BLaER1 (cell line): ENCODE results near the gene ADGRE3.

Experiments
- H3K27ac ChIP-seq: shearing (Covaris generic); formaldehyde crosslinking; 2 replicates; pipeline ENCODE4 v1.8.1; 2022
- H3K27me3 ChIP-seq: shearing (Covaris generic); formaldehyde crosslinking; 2 replicates; pipeline ENCODE4 v1.8.1; 2022
- H3K36me3 ChIP-seq: shearing (Covaris generic); formaldehyde crosslinking; 2 replicates; pipeline ENCODE4 v1.8.1; 2022
- H3K4me1 ChIP-seq: shearing (Covaris generic); formaldehyde crosslinking; 2 replicates; pipeline ENCODE4 v1.8.1; 2022
- H3K4me2 ChIP-seq: shearing (Covaris generic); formaldehyde crosslinking; 2 replicates; pipeline ENCODE4 v1.8.1; 2022
- H3K4me3 ChIP-seq: shearing (Covaris generic); formaldehyde crosslinking; 2 replicates; pipeline ENCODE4 v1.8.1; 2022
- H3K9ac ChIP-seq: shearing (Covaris generic); formaldehyde crosslinking; 2 replicates; pipeline ENCODE4 v1.8.1; 2022
- H3K9me3 ChIP-seq: shearing (Covaris generic); formaldehyde crosslinking; 2 replicates; pipeline ENCODE4 v1.8.1; 2022
- H4K20me1 ChIP-seq: shearing (Covaris generic); formaldehyde crosslinking; 2 replicates; pipeline ENCODE4 v1.8.1; 2022
- Cebpa-rat ChIP-seq: shearing (Covaris generic); IDR thresholded peaks from 2 replicates; pipeline ENCODE4 v1.8.1; 2022

ADGRE3 gene

DNA sequence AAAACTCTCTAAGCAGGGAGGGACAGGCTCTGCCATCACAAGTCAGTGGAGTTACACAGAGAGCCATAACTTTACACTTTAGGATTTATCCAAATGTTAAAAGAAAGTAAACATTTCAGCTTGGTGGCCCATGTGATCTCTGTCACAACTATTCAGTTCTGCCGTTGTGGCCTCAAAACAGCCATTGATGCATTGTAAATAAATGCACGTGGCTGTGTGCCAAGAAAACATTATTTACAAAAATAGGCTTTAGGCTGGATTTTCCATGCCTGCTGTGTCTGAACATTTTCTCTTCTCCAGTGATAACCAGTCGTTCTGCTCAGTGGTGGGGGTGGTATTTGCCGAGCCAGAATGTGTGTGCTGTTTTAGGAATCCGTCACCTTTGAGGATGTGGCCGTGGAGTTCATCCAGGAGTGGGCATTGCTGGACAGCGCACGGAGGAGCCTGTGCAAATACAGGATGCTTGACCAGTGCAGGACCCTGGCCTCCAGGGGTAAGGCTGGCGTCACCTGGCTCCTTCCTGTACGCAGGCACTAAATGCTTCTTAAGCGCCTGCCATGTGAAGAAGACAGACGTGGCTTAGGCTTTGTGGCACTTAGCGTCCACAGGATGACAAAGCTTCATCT is 20.1 kb upstream of the ADGRE3 start:
- H3K4me3 ChIP-seq = no peak overlapping the region
- H4K20me1 ChIP-seq = no peaks in the 10 kb centered on the region
- H3K9ac ChIP-seq = no peak overlapping the region
- peaks cover 11% of the 10 kb centered on the region; the same call in 1 of the 2 replicates for H3K4me1 ChIP-seq
- no peak for TF ChIP-seq Cebpa-rat
- peaks cover 55% of the 10 kb centered on the region for H3K36me3 ChIP-seq
- no peak overlapping the region for H3K27ac ChIP-seq
- no peak overlapping the region for H3K4me2 ChIP-seq
- H3K9me3 ChIP-seq = no peaks in the 10 kb centered on the region
- H3K27me3 ChIP-seq = no peaks in the 10 kb centered on the region

DNA sequence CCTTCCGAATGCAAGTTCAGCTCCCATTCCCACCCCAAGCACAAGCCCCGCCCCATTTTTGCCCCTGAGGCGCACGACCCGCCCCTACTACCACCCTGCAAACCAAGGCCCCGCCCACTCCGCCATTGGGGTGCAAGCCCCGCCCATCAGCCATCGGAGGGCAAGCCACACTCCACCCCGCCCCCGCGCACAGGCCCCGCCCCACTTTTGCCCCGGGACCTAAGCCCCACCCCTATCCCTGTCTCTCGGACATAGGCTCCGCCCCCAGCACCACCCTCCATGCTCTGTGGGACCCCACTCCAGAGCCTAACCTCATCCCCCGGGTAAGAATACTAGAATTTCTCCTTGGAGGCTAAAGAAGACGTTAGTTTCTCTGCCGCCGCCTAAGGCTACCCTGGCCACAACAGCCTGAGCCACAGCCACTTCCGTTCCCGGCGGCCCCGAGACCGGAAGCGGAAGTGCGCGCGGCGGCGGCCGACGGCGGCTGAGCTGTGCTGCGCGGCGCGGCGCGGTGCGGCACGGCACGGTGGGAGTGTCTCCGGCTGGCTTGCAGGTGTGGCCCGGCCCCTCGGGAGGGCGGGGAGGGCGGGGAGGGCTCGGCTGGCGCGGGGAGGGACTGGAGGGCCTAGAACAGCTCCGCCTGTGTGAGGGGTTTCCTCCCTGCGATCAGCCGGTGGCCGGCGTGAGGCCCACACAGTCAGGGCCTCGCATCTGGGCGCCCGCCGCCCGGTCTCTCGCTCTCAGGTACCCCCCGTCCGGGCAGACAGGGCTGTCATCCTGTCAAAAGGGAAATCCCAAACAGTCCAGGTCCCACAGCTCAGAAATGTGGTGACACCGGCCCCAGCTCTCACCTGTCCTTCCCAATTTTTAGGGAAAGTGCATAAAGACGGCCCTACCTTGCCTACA is 15.2 kb upstream of the ADGRE3 start, which contains the start of gene ZNF333:
Gene ZNF333, plus strand, starts transcription at position 451 of the 906 bp plus-strand sequence. CDS start 3,444 bp downstream, outside the sequence.
- Histone ChIP-seq H3K36me3 (peaks cover 13% of the 10 kb centered on the region), H3K9me3 (no peaks in the 10 kb centered on the region), H3K4me3 (peak within 1 kb of the TSS; percentile 81), H3K9ac (peak within 1 kb of the TSS; percentile 89), H3K27me3 (no peaks in the 10 kb centered on the region), H4K20me1 (no peaks in the 10 kb centered on the region), H3K4me1 (peaks cover 27% of the 10 kb centered on the region), H3K4me2 (peak within 1 kb of the TSS; percentile 92), H3K27ac (peak within 1 kb of the TSS; percentile 96)
- no peak for TF ChIP-seq Cebpa-rat

DNA sequence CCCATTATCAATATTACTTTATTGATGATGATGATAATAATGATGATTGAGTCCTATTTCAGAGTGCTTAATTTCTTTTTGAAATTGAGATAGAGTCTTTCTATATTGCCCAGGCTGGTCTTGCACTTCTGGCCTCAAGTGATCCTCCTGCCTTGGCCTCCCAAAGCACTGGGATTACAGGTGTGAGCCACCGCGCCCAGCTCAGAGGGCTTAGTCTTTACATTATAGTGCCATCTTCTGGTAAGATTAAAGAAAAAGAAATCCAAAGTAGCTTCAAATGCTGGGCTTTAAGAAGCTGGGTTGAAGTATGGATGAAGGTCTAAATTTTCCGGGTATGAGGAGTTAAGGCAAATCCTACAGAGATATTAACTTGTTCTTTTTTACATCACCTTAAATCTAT is 11.8 kb upstream of the ADGRE3 start:
- no peak overlapping the region for H3K9ac ChIP-seq
- H3K4me1 ChIP-seq = peaks cover 34% of the 10 kb centered on the region
- H3K27me3 ChIP-seq = no peaks in the 10 kb centered on the region
- H3K27ac ChIP-seq = no peak overlapping the region
- H4K20me1 ChIP-seq = no peaks in the 10 kb centered on the region
- no peak for TF ChIP-seq Cebpa-rat
- H3K36me3 ChIP-seq = no peaks in the 10 kb centered on the region
- H3K4me2 ChIP-seq = no peak overlapping the region
- H3K4me3 ChIP-seq = no peak overlapping the region
- H3K9me3 ChIP-seq = no peaks in the 10 kb centered on the region

DNA sequence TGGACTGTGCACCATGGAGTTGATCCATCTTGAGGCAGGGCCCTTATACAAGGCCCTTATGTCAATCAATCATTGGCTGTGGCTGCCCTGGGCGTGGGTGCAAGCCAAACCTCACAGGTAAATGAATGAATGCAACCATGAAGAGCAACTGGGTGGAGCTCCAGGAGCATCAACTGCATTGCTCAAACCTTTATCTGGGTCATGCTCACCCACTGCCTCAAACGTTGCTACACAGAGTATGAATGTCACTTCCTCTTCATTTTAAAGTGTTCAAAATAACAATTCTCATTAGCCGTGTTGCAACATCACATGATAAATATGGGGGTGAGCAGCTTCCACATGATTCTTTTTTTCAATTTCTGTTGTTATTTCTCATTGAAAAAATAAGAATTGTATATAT is 8.8 kb upstream of the ADGRE3 start:
- peaks cover 13% of the 10 kb centered on the region for H3K4me1 ChIP-seq
- H3K4me2 ChIP-seq = 0 out of 2 replicates have a peak overlapping the region, but pooled peaks have one; percentile 34
- no peaks in the 10 kb centered on the region for H3K27me3 ChIP-seq
- no peak overlapping the region for H3K4me3 ChIP-seq
- TF ChIP-seq Cebpa-rat = no peak
- no peaks in the 10 kb centered on the region for H3K36me3 ChIP-seq
- H3K9ac ChIP-seq = no peak overlapping the region
- H3K27ac ChIP-seq = no peak overlapping the region
- H4K20me1 ChIP-seq = no peaks in the 10 kb centered on the region
- H3K9me3 ChIP-seq = no peaks in the 10 kb centered on the region

DNA sequence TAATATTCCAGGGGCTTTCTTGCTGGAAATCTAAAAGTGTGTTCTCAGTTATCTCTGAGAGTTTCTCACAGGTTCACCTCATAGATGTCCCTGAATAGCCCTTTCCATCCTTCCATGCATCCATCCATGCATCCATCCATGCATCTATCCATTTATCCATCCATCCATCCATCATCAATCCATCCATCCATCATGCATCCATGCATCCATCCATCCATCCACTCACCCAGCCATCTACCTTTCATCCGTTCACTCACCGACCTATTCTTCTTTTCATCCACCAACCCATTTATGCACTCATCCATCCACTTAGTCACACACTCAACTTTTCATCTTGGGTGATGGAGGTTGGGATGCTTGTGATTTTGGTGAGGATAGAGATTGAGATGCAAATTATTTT is 7.4 kb upstream of the ADGRE3 start:
- Histone ChIP-seq H4K20me1 (no peaks in the 10 kb centered on the region), H3K4me1 (peaks cover 7% of the 10 kb centered on the region), H3K4me2 (no peak overlapping the region), H3K36me3 (no peaks in the 10 kb centered on the region), H3K27ac (no peak overlapping the region), H3K4me3 (no peak overlapping the region), H3K9ac (no peak overlapping the region), H3K9me3 (no peaks in the 10 kb centered on the region), H3K27me3 (no peaks in the 10 kb centered on the region)
- TF ChIP-seq Cebpa-rat = no peak

DNA sequence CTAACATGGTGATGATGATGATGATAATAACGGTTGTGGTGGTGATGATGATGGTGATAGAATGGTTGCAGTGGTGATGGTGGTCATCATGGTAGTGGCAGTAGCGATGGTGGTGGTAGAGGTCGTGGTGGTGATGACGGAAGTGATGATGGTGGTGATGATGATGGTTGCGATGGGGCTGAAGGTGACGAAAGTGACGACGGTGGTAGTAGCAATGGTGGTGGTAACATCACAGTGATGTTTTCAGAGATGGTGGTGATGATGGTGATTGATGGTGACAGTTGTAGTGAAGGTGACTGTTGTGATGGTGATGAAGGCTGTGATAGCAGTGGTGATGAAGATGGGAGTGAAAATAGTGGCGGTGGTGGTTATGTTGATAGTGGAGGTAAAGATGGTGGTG is 3.6 kb upstream of the ADGRE3 start:
- Histone ChIP-seq H3K27me3 (no peaks in the 10 kb centered on the region), H3K9ac (no peak overlapping the region), H3K4me3 (no peak overlapping the region), H4K20me1 (no peaks in the 10 kb centered on the region), H3K4me1 (peaks cover 9% of the 10 kb centered on the region), H3K4me2 (no peak overlapping the region), H3K27ac (no peak overlapping the region), H3K36me3 (no peaks in the 10 kb centered on the region), H3K9me3 (no peaks in the 10 kb centered on the region)
- TF ChIP-seq Cebpa-rat = no peak

DNA sequence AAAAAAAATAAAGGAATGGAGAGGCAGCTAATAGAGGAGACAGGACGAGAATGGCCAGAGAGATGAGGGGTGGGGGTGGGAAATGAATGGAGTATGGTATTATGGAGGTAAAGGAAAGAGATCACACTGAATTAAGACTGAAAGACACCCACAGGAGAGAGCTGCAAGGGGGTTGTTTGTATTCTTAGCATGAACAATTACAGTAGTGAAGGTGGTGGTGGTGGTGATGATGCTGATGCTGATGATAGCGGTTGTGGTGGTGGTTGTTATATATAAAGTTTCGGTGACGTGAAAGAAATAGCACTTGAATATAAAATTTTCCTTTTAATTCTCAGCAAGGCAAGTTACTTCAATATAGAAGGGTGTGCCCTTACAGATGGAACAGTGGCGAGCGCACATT is 2.8 kb upstream of the ADGRE3 start:
- H4K20me1 ChIP-seq = no peaks in the 10 kb centered on the region
- H3K27ac ChIP-seq = no peak overlapping the region
- no peak for TF ChIP-seq Cebpa-rat
- H3K9me3 ChIP-seq = no peaks in the 10 kb centered on the region
- peaks cover 10% of the 10 kb centered on the region for H3K4me1 ChIP-seq
- H3K4me2 ChIP-seq = no peak overlapping the region
- no peaks in the 10 kb centered on the region for H3K36me3 ChIP-seq
- no peak overlapping the region for H3K4me3 ChIP-seq
- H3K27me3 ChIP-seq = no peaks in the 10 kb centered on the region
- no peak overlapping the region for H3K9ac ChIP-seq

DNA sequence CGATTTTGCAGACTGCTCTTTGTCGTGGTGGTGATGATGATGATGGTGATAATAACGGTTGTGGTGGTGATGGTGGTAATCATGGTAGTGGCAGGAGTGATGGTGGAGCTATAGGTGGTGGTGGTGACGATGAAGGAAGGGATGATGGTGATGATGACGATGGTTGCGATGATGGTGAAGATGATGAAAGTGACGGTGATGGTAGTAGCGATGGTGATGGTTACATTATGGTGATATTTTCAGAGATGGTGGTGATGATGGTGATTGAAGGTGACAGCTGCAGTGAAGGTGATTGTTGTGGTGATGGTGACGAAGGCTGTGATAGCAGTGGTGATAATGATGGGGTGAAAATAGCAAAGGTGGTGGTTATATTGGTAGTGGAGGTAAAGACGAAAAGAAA is 2.1 kb upstream of the ADGRE3 start:
- Histone ChIP-seq H3K27me3 (no peaks in the 10 kb centered on the region), H3K4me1 (peaks cover 16% of the 10 kb centered on the region), H3K9ac (no peak overlapping the region), H3K4me3 (no peak overlapping the region), H3K4me2 (no peak overlapping the region), H3K36me3 (no peaks in the 10 kb centered on the region), H4K20me1 (no peaks in the 10 kb centered on the region), H3K9me3 (no peaks in the 10 kb centered on the region), H3K27ac (no peak overlapping the region)
- TF ChIP-seq Cebpa-rat = no peak

DNA sequence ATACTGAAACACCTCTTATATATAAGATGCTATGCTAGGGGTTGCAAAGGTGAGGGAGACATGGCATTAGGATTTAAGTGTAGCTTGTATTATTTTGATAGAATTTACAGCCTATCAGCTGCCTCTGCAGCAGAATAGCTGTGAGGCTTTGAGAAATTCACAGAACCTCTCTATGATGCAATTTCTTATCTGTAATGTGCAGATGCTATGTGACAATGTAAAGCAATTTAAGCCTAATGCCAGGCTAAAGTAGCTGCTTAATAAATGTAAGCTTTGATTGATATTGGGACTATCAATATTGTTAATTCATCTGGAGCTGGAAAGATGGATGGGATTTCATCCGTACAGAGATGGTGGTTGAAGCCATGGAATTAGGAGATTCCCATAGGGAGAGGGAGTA is 1.6 kb downstream of the ADGRE3 start:
- H3K27ac ChIP-seq = no peak overlapping the region
- peaks cover 16% of the 10 kb centered on the region for H3K4me1 ChIP-seq
- no peak overlapping the region for H3K4me2 ChIP-seq
- H3K27me3 ChIP-seq = no peaks in the 10 kb centered on the region
- no peaks in the 10 kb centered on the region for H4K20me1 ChIP-seq
- H3K4me3 ChIP-seq = no peak overlapping the region
- no peak overlapping the region for H3K9ac ChIP-seq
- no peak for TF ChIP-seq Cebpa-rat
- H3K9me3 ChIP-seq = peaks cover 13% of the 10 kb centered on the region
- H3K36me3 ChIP-seq = no peaks in the 10 kb centered on the region

DNA sequence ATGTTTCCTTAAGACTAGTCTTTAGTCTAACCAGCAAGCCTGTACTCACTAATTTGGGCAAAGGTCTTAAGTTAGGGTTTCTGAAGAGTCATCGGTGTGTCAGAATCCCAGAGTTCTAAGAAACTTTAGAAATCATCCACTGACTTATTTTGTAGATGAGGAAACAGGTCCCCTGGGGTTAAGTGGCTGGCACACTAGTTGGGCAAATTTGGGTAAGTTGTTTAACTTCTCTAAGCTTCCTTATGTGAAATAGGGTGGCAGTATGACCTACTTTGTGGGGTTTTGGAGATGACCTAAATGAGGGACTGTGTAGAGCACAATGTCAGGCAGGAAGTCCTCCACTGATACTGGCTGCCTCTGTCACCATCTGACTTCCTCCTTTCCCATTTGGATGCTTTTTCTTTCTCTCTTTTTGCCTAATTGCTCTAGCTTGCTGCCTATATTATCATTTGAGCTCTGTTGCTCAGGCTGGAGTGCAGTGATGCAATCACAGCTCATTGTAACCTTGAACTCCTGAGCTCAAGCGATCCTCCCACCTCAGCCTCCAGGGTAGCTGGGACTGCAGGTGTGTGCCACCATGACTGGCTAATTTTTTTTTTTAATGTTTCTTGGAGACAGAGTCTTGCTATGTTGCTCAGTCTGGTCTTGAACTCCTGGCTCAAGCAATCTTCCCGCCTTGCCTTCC is 2.3 kb downstream of the ADGRE3 start:
- TF ChIP-seq Cebpa-rat = no peak
- Histone ChIP-seq H3K4me3 (no peak overlapping the region), H3K9me3 (peaks cover 13% of the 10 kb centered on the region), H3K9ac (no peak overlapping the region), H3K4me2 (peak overlapping the region; percentile 33), H4K20me1 (no peaks in the 10 kb centered on the region), H3K4me1 (peaks cover 16% of the 10 kb centered on the region), H3K27ac (no peak overlapping the region), H3K36me3 (no peaks in the 10 kb centered on the region), H3K27me3 (no peaks in the 10 kb centered on the region)
